Caco-2 (cell line): Measurements from ENCODE around the gene DQX1. TPM values are rescaled to one million over a fixed set of nuclear protein-coding genes. Genes with fewer than 3 reads are reported as not detected.

Source experiments
- BruUV-seq: library from RNA; stranded (reverse); fragments of 400-500 nt; replicated peaks from 2 replicates; lab custom pipeline; 2021; lab: Mats Ljungman, UMichigan
- CTCF ChIA-PET: fragments of 300-600 bp; sonication (Branson Sonifier 250); formaldehyde crosslinking; loops from one replicate; lab custom pipeline; 2022; ENCODE audit warnings: antibody characterized with exemption; lab: Charles Lee
- POLR2A ChIA-PET: fragments of 300-600 bp; sonication (Branson Sonifier 250); formaldehyde crosslinking; loops from one replicate; lab custom pipeline; 2022; ENCODE audit warnings: antibody characterized with exemption; lab: Charles Lee
- DNase-seq, 2 experiments: peaks; one replicate each; pipeline versions ENCODE4 v3.0.0 to v3.0.0-alpha.2; 2020 to 2022
- H3K27me3 ChIP-seq: replicated peaks from 2 replicates; pipeline ENCODE4 v1.6.0; 2011; ENCODE audit warnings: low read length; ENCODE audit not compliant: control insufficient read depth, insufficient read depth
- H3K36me3 ChIP-seq: 2 replicates; pipeline ENCODE4 v1.5.1; 2011; ENCODE audit warnings: low read length; ENCODE audit not compliant: control insufficient read depth, insufficient read depth
- H3K4me1 ChIP-seq: fragments of 250-450 bp; sonication (Bioruptor Pico); 2 replicates; pipeline ENCODE4 v1.5.1; 2020; ENCODE audit warnings: mild to moderate bottlenecking
- H3K4me3 ChIP-seq: 2 replicates; pipeline ENCODE4 v1.5.1; 2011; ENCODE audit warnings: low read depth, mild to moderate bottlenecking, control low read depth, low read length
- H3K9me3 ChIP-seq: fragments of 250-450 bp; sonication (Bioruptor Pico); 2 replicates; pipeline ENCODE4 v1.5.1; 2020; ENCODE audit warnings: mild to moderate bottlenecking, moderate library complexity
- H3K27ac Mint-ChIP-seq: one replicate; pipeline ENCODE4 v1.8.0; 2022; ENCODE audit warnings: mixed read lengths; ENCODE audit not compliant: unreplicated experiment
- H3K27me3 Mint-ChIP-seq: one replicate; pipeline ENCODE4 v1.8.0; 2022; ENCODE audit warnings: mixed read lengths; ENCODE audit not compliant: insufficient read depth, unreplicated experiment
- H3K36me3 Mint-ChIP-seq: one replicate; pipeline ENCODE4 v1.8.0; 2022; ENCODE audit warnings: mild to moderate bottlenecking, mixed read lengths; ENCODE audit not compliant: insufficient read depth, unreplicated experiment
- H3K4me1 Mint-ChIP-seq: one replicate; pipeline ENCODE4 v1.8.0; 2022; ENCODE audit warnings: low read depth, mixed read lengths; ENCODE audit not compliant: unreplicated experiment
- H3K4me3 Mint-ChIP-seq: one replicate; pipeline ENCODE4 v1.8.0; 2022; ENCODE audit warnings: mild to moderate bottlenecking, moderate library complexity, mixed read lengths; ENCODE audit not compliant: unreplicated experiment
- H3K9me3 Mint-ChIP-seq: one replicate; pipeline ENCODE4 v1.8.0; 2022; ENCODE audit warnings: mixed read lengths; ENCODE audit not compliant: unreplicated experiment
- intact Hi-C: fragments of 100-400 bp; cut with micrococcal nuclease; formaldehyde crosslinking; loops from one replicate; pipeline ENCODE4 v1.10.0; 2022; ENCODE audit not compliant: unreplicated experiment
- total RNA-seq: library from RNA; stranded (reverse); gene quantifications from 2 replicates; pipeline ENCODE4 v1.2.3, GENCODE V29; 2022
- TF ChIP-seq, protein P1 (sequence below), 2 experiments: fragments of 200-600 bp in 1 of 2; IDR thresholded peaks; 1 replicate in 1 of 2; 2 replicates in 1 of 2; pipeline versions ENCODE4 v1.5.1 to v1.8.0; 2011 to 2022; ENCODE audit warnings: antibody characterized with exemption in 1 of 2, control low read depth in 1 of 2, inconsistent platforms in 1 of 2, low read depth in 1 of 2, low read length in 1 of 2, mild to moderate bottlenecking in 1 of 2, moderate library complexity in 1 of 2; ENCODE audit not compliant: insufficient read depth in 1 of 2, severe bottlenecking in 1 of 2, unreplicated experiment in 1 of 2

Gene DQX1
- total RNA-seq, 1 experiment from 2014 or later: 0.50 TPM

DNA sequence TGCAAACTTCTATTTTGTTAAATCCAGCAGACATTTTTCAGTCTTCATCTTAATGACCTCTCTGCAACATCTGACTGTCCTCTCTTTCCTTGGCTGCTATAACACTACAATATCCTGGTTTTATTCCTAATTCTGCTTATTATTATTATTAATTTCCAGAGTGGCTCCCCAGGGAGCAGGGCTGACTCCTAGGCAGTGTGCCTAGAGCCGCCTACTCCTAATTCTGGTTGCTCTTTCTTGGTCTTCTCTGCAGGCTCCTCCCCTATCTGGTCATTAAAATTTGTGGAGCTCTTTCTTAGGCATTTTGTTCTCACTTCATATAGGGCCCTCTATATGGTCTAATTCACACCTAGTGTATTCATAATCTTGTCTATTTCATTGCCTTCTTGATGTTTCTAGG, 16.9 kb upstream of the DQX1 start:
- no TSS peak for BruUV-seq
- Mint-ChIP-seq H3K4me1 (no peaks in the 10 kb centered on the region), H3K27me3 (no peaks in the 10 kb centered on the region), H3K27ac (no peak overlapping the region), H3K9me3 (no peaks in the 10 kb centered on the region), H3K36me3 (no peaks in the 10 kb centered on the region), H3K4me3 (no peak overlapping the region)
- ChIA-PET POLR2A (no interaction called here), CTCF (no interaction called here)
- H3K36me3 ChIP-seq: no peaks in the 10 kb centered on the region
- intact Hi-C loops: no loop called here
- no peaks in the 10 kb centered on the region for H3K27me3 ChIP-seq
- no peak overlapping the region for H3K4me3 ChIP-seq
- TF ChIP-seq, protein P1, sequence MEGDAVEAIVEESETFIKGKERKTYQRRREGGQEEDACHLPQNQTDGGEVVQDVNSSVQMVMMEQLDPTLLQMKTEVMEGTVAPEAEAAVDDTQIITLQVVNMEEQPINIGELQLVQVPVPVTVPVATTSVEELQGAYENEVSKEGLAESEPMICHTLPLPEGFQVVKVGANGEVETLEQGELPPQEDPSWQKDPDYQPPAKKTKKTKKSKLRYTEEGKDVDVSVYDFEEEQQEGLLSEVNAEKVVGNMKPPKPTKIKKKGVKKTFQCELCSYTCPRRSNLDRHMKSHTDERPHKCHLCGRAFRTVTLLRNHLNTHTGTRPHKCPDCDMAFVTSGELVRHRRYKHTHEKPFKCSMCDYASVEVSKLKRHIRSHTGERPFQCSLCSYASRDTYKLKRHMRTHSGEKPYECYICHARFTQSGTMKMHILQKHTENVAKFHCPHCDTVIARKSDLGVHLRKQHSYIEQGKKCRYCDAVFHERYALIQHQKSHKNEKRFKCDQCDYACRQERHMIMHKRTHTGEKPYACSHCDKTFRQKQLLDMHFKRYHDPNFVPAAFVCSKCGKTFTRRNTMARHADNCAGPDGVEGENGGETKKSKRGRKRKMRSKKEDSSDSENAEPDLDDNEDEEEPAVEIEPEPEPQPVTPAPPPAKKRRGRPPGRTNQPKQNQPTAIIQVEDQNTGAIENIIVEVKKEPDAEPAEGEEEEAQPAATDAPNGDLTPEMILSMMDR (IDR thresholded peaks at IDR 0.05; ENCODE audit: insufficient read depth in 1 of 2, low read depth in 1 of 2, low read length in 1 of 2, severe bottlenecking in 1 of 2, unreplicated experiment in 1 of 2): no peak
- no peaks in the 10 kb centered on the region for H3K9me3 ChIP-seq
- peaks cover 3% of the 10 kb centered on the region for H3K4me1 ChIP-seq
- DNase-seq: no peak

DNA sequence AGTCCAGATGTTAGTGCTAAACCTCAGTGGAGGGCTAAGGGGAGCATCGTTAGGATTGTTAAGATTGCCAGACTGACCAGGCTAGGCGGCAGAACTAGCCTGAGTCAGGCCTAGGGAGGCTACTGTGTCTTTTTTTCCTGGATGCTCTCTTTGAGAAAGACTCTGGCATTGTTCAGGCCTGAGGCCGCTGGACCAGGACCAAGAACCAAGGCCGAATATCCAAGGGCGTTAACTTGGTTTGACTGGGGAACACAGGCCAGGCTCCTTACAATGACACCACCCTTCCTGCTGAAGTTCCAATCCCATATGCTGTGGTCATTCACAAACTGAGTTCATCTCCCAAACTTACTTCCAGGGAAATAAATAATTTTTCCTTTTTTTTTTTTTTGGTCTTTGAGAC, 14.3 kb upstream of the DQX1 start:
- Histone ChIP-seq H3K36me3 (no peaks in the 10 kb centered on the region), H3K27me3 (no peaks in the 10 kb centered on the region), H3K9me3 (no peaks in the 10 kb centered on the region), H3K4me1 (no peaks in the 10 kb centered on the region; the same call in 1 of the 2 replicates), H3K4me3 (no peak overlapping the region)
- no peaks in the 10 kb centered on the region for H3K27me3 Mint-ChIP-seq
- intact Hi-C loops: no loop called here
- ChIA-PET POLR2A (no interaction called here), CTCF (no interaction called here)
- peak in 1 of 2 experiments; percentile 13 for DNase-seq
- H3K4me1 Mint-ChIP-seq: no peaks in the 10 kb centered on the region
- TF ChIP-seq, protein P1 (IDR thresholded peaks at IDR 0.05; ENCODE audit: insufficient read depth in 1 of 2, low read depth in 1 of 2, low read length in 1 of 2, severe bottlenecking in 1 of 2, unreplicated experiment in 1 of 2): no peak
- no peak overlapping the region for H3K4me3 Mint-ChIP-seq
- H3K9me3 Mint-ChIP-seq: no peaks in the 10 kb centered on the region
- BruUV-seq: no TSS peak
- H3K27ac Mint-ChIP-seq: no peak overlapping the region
- H3K36me3 Mint-ChIP-seq: no peaks in the 10 kb centered on the region

DNA sequence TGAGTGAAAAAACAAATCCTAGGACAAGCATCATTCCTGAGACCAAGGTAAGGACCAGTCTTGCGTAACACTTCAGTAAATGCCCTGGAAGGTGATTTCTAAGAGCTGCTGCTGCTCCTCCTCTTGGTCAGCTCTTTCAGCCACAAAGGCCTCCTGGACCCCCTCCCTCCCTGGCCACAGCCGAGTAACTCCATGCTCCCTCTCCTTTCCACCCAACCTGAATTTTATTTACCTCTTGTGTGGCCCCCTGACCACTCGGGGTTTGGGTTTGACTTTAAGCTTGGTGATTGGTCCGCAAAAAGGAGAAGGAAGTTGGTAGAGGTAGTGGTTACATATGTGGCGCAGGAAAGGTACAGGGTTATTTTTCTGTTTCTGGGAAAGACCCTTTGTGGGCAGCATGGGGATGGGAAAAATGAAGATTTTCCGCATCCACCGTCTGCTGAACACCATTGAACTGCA, 12.9 kb upstream of the DQX1 start:
- Mint-ChIP-seq H3K36me3 (no peaks in the 10 kb centered on the region), H3K27me3 (no peaks in the 10 kb centered on the region), H3K27ac (no peak overlapping the region), H3K9me3 (no peaks in the 10 kb centered on the region), H3K4me3 (no peak overlapping the region), H3K4me1 (no peaks in the 10 kb centered on the region)
- POLR2A ChIA-PET: interaction anchor here (0.9 to 1.1 kb wide), 2 partner anchors 8 to 10 kb away, joined by 3 read pairs; no protein-coding TSS in a partner anchor
- H3K9me3 ChIP-seq: no peaks in the 10 kb centered on the region
- no peaks in the 10 kb centered on the region for H3K27me3 ChIP-seq
- no peak overlapping the region for H3K4me3 ChIP-seq
- CTCF ChIA-PET: interaction anchor here (0.6 to 1.0 kb wide), 2 partner anchors 36 to 82 kb away, joined by 3 to 9 read pairs; no protein-coding TSS in a partner anchor
- H3K4me1 ChIP-seq: no peaks in the 10 kb centered on the region; the same call in 1 of the 2 replicates
- no TSS peak for BruUV-seq
- intact Hi-C loops: no loop called here
- TF ChIP-seq, protein P1 (IDR thresholded peaks at IDR 0.05; ENCODE audit: insufficient read depth in 1 of 2, low read depth in 1 of 2, low read length in 1 of 2, severe bottlenecking in 1 of 2, unreplicated experiment in 1 of 2): no peak
- no peaks in the 10 kb centered on the region for H3K36me3 ChIP-seq
- DNase-seq: no peak
